Jurkat, Clone E6-1 (cell line): Measurements from ENCODE around the gene PPP2CA.

Experiments
- DNase-seq: peaks from one replicate; pipeline ENCODE4 v3.0.0-alpha.2; 2011; ENCODE audit warnings: low read depth, low spot score
- H3K4me3 ChIP-seq: 2 replicates; pipeline ENCODE4 v1.5.1; 2011; ENCODE audit warnings: mild to moderate bottlenecking, low read length, control low read depth, moderate library complexity

PPP2CA gene

GRCh38 chr5:134209477-134210245 lies 16.2 kb downstream of the PPP2CA start:
- no peak overlapping the region for H3K4me3 ChIP-seq
- no peak for DNase-seq

DNA sequence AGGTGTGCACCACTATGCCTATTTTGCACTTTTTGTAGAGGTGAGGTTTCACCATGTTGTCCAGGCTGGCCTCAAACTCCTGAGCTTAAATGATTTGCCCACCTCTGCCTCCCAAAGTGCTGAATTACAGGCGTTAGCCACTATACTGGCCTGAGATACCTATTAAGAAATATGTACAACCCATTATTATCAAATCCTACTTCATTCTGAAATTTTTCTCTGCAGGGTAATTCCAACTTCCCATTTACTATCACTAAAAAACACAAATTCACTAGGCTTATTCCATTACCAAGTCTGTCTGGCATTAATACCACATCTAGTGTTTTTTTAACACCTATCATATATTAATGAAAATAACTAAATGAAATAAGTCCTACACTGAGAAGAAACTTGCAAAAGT lies 18.2 kb downstream of the PPP2CA start:
- no peak for DNase-seq
- no peak overlapping the region for H3K4me3 ChIP-seq

DNA sequence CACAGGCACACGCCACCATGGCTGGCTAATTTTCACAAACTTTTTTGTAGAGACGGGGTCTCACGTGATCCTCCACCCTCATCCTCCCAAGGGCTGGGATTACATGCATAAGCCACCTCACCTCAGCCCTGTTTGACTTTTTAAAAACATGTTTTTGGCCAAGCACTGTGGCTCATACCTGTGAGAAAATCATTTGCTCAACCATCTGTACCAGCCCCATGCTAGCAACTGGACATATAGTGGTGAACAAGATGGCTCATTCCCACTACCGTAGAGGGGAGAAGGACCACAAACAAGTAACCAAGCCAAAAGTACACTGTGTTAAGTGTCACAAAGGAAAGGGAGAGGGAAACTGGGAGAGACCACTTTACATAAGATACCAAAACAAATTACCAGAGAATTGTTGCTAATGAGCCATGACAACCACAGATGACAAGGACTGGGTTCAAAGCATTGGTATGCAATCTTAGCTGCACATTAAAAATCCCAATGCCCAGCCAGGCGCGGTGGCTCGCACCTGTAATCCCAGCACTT lies 19.2 kb downstream of the PPP2CA start:
- no peak overlapping the region for H3K4me3 ChIP-seq
- DNase-seq: no peak

DNA sequence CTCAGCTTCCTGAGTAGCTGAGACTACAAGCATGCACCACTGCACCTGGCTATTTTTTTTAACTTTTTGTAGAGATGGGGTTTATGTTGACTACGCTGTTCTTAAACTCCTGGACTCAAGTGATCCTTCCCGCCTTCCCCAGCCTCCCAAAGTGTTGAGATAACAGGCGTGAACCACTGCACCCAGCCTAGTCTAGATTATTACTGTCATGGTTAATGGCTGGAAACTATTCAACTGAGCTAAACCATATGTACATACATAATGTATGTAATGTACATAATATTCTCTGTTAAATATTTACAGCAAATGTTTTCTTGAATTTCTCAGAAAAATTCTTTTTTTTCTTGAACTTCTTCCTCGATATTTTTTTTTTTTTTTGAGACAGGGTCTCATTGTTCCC lies 21.3 kb downstream of the PPP2CA start:
- no peak overlapping the region for H3K4me3 ChIP-seq
- DNase-seq: no peak

- no peak for DNase-seq
- no peak overlapping the region for H3K4me3 ChIP-seq
Measured at GRCh38 chr5:134203630-134204029, 22.2 kb downstream of the PPP2CA start.

DNA sequence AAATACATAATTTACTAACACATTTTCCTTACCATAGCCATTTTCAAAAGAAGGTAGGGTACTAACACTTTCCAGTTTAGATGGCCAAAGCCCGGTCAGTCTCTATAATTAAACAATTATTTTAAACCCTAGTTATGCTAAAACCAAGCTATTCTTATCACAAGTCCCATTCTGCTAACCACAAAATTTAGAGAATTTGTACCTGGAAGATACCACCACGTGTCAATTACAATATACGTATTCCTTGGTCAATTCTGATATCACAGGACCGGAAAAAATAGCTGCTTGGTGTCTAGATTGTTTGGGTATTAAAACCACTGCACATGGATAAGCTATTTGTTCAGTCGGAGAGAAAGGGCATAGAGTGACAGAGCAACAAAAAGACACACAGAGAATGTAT lies 30.2 kb downstream of the PPP2CA start:
- no peak for DNase-seq
- H3K4me3 ChIP-seq: no peak overlapping the region

- DNase-seq: no peak
- no peak overlapping the region for H3K4me3 ChIP-seq
Measured at GRCh38 chr5:134189031-134189430, 36.8 kb downstream of the PPP2CA start.

DNA sequence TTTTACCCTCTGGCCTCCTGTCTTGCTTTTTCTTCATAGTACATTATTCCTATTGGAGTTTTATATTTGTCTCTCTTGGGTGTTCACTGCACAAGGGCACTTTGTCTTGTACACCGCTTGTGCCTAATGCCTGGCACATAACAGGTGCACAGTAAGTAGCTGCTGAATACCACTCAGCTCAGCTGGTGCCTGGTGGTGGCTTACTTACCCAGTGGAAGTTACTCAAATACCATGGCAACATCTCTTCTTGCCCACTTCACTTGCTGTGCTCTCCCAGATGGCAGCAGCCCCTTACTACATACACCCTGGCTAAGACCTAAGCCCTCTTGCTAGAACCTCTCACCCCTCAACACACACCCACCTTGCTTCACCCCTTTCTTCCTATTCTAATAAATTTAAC lies 37.8 kb downstream of the PPP2CA start:
- peak; percentile 33 for DNase-seq
- H3K4me3 ChIP-seq: no peak overlapping the region

DNA sequence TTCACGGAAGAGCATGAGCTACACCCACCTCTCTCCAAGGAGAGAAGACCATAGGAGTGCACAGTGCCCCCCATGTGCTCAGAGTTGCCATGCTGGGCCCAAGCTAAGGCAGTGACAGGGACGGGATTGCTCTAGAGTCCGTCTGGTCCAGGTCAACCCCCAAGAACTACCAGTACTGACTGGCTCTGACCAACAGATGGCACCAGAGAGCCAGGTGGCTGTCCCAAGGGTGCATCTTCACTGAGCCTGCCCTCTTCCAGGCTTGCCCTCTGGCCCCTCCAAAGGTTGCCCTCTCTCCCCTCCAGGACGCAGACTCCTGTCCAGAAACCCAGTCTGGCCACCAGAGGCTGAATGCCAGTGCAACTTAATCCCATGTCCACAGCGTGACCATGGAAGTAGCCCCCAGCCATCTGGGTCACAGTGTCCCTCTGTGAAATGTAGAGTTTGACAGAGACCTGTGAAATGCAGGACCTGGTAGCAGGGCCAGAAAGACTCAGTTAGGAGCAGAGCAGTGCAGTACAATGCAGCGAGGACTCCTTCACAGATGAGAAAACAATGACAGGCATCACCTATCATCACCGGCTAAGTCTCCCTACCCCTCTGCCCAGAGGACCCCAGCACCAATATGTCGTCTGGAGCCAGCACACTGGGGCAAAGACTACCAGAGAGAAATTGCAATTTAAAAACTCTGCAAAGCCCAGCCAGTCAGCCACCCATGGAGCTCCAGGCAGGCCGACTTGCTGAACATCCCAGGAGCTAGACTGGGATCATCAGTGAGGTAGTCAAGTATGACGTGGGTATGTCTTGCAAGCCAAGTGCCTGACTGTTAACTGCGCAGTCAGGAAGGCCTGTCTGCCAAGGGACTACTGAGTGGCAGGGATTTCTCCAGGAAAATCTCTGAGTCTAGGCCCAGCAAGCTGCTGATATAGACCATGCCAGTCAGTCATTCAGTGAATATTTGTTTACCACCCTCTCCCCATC lies 41.4 kb downstream of the PPP2CA start:
- peak; percentile 53 for DNase-seq
- H3K4me3 ChIP-seq: no peak overlapping the region

DNA sequence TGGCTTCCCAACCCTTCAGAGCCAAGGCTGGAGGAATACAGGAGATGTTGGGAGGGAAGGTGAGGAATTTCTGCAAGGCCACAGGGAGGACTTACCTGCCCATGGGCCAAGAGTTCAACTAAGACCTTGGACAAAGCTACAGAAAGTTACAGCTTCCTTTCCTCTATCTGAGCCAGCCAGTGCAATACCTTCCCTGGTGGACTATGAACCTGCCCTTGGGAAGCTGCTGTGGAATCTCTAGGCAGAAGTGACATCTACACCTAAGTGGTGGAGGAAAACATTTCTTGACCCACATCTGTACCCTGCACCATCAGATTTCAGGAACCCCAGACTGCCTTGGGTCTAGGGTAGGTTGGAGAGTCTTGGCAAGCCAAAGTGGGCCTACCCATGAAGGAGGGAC lies 42.4 kb downstream of the PPP2CA start:
- no peak overlapping the region for H3K4me3 ChIP-seq
- no peak for DNase-seq

- DNase-seq: no peak
- no peak overlapping the region for H3K4me3 ChIP-seq
Measured at GRCh38 chr5:134178096-134178419, 47.8 kb downstream of the PPP2CA start.

DNA sequence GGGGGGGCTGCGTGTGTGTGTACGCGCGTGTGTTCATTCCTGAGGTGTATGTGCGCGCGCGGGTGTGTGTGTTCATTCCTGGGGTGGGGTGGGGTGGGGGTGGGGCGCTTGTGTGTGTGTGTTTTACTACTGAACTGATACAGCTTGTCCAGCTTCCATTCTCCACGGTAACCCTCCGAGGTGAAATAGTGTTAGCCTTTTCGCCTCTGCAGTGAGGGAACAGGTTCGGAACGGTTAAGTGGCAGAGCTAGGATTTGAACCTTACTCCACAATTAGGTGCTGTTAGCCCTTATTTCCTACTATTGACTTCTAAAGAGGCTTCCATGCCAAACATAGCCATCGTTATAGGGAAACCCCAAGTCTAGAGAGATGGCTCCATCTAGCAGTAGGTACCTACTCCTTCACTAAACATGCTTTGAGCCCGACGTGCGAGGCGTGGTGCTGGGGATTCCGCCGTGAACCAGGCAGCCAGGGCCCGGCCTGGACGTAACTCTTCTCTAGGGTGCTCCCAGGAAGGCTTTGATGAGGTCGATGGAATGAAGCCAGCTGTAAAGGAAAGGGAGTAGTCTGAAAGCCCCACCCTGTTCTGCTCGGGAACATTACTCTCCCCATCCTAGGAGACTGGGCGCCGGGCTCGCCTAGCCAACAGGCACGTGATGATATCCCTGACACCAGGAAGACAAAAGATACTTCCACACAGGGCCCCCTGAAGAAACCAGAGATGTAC lies 48.3 kb downstream of the PPP2CA start:
- no peak for DNase-seq
- H3K4me3 ChIP-seq: peak overlapping the region; percentile 88

DNA sequence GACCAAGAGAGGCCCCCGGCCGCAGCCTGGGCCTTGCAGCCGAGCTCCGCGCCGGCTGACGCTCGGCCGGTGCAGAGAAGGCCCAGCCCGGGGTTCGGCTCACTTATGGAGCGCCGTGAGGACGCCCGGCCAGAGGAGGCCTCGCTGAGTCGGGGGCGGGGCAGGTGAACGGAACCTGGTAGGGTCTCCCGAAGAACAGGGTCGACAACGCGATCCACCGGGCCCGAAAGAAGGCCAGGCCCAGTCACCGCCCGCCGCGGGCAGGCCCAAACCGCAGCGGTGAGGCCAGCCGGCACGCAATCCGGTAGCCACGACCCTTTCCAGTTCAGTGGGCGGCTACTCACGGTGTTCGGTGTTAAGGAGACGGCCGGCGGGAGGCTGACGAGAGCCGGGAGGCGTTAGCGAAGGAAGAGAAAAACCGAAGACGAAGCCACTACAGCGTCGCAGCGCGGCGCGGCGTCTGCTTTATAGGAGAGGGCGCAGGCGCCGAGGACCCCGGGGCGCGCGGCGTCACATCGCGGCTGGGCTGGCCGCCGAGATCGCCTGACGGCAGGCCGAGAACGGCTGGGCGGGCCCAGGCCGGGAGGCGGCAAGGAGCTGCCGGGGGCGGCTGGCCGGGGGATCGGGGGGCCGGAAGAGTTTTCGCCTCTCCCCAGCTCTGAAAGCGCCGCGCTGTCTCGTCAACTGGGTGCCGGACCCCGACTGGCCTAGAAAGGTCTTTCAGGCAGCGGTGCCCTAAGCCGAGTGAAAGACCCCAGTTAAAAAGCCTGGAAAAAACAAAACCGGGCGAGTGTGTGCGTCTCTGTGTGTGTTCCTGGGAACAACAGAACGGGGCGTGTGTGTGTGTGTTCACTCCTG lies 49.1 kb downstream of the PPP2CA start, which contains the start of gene SKP1:
TSS of gene SKP1 (minus strand) at position 440 of the 858 bp plus-strand sequence. CDS start 2,928 bp downstream, outside the sequence.
- DNase-seq: peak; percentile 72
- H3K4me3 ChIP-seq: peak within 1 kb of the TSS; percentile 88

GRCh38 chr5:134175921-134176510 lies 49.9 kb downstream of the PPP2CA start:
- DNase-seq: no peak
- H3K4me3 ChIP-seq: peak overlapping the region; percentile 88

DNA sequence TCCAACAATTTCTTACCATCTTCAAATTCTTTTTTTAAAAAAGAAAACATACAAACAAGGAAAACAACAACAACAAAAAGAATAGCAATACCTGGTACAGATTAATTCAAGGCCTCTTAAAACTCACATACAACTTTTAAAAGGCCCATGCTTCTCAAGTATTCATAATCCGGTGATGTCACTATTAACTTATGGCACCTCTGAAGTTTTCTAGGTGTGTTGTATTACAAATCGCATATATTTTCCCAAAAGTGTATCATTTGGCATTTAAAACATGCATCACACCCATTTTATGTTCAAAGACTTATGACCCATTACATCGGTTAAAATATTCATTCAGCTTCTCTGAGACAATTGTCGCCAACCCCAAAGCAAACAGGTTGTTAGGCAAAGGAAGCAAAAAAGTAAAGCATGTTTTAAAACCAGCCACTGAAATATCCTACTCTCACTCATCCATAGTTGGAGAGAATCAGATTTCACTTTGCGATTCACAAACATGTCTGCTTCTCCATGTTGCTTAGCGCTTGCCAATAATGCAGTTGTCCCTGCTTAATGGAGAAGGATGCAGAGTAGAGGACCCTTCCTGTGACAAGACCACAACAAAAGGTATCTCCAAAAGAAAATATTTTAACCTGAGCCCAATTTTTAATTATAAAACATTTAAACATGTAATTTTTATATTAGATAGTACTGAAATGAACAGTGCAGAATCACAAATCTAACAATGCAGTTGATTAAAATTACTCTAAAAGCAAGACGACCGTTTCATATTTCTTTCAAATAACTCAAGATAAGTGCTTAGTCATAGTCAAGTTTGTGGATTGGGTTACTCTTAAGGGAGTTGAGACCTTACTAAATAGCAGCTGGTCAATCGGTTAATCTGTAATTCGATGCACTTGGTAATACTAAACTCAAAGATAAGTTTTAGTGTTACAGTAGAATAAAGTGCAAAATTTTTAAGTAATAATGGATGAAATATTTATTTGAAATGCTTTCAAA lies 50.7 kb downstream of the PPP2CA start:
- peak overlapping the region; percentile 88 for H3K4me3 ChIP-seq
- DNase-seq: no peak

- no peak overlapping the region for H3K4me3 ChIP-seq
- DNase-seq: no peak
Measured at GRCh38 chr5:134171972-134172371, 53.9 kb downstream of the PPP2CA start.

DNA sequence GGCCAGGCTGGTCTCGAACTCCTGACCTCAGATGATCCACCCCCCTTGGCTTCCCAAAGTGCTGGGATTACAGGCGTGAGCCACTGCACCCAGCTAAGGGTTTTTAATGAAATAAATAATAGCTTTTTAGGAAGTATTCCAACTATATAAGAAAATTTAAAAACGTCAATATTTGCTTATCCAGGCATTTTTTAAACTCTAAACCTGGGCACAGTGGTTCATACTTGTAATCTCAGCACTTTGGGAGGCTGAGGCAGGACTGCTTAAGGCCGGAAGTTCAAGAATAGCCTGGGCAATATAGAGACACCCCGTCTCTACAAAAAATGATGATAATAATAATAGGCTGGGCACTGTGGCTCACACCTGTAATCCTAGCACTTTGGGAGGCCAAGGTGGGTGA lies 63.3 kb downstream of the PPP2CA start:
- no peak overlapping the region for H3K4me3 ChIP-seq
- no peak for DNase-seq
